ENCODE measurements around the gene C3.

DNA sequence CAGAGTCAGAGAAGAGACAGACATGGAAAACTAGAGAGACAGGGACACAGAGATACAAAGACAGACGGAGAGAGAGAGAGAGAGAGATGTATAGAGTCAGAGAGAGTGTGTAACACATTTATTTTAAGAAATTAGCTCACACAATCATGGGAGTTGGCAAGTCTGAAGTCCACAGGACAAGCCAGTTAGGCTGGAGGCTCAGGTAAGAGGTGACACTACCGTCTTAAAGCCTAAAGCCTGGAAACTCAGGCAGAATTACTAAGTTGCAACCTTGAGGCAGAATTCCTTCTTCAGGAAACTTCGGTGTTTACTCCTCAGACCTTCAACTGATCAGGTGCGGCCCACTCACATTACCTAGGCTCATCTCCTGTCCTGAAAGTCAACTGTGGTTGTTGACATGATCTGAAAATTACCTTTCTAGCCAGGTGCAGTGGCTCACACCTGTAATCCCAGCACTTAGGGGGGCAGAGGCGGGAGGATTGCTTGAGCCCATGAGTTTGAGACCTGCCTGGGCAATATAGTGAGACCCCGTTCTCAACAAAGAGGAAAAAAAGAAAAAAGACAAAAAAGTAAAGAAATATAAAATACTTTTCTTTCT lies 47.7 kb downstream of the C3 start:
- TF ChIP-seq, protein P1, sequence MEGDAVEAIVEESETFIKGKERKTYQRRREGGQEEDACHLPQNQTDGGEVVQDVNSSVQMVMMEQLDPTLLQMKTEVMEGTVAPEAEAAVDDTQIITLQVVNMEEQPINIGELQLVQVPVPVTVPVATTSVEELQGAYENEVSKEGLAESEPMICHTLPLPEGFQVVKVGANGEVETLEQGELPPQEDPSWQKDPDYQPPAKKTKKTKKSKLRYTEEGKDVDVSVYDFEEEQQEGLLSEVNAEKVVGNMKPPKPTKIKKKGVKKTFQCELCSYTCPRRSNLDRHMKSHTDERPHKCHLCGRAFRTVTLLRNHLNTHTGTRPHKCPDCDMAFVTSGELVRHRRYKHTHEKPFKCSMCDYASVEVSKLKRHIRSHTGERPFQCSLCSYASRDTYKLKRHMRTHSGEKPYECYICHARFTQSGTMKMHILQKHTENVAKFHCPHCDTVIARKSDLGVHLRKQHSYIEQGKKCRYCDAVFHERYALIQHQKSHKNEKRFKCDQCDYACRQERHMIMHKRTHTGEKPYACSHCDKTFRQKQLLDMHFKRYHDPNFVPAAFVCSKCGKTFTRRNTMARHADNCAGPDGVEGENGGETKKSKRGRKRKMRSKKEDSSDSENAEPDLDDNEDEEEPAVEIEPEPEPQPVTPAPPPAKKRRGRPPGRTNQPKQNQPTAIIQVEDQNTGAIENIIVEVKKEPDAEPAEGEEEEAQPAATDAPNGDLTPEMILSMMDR (IDR thresholded peaks at IDR 0.05) = no peak
- no peak for TF ChIP-seq EP300 (IDR thresholded peaks at IDR 0.05)

Data from esophagus muscularis mucosa (tissue), 3 donors.